HG03108 (cell line): ENCODE results near the gene GIT2.
A peak's percentile ranks its signal among the peaks of the same experiment; 100 is the strongest.
"Not testable (repeated sequence)": the region's sequence is repeated elsewhere in the genome, so short reads cannot be mapped to it uniquely, and the experiment has no call there.

Source experiments
- ATAC-seq: cut with Tn5 transposase; IDR thresholded peaks from one replicate; pipeline ENCODE4 v1.9.1; 2021; ENCODE audit warnings: moderate library complexity; ENCODE audit not compliant: unreplicated experiment

GIT2 gene, protein sequence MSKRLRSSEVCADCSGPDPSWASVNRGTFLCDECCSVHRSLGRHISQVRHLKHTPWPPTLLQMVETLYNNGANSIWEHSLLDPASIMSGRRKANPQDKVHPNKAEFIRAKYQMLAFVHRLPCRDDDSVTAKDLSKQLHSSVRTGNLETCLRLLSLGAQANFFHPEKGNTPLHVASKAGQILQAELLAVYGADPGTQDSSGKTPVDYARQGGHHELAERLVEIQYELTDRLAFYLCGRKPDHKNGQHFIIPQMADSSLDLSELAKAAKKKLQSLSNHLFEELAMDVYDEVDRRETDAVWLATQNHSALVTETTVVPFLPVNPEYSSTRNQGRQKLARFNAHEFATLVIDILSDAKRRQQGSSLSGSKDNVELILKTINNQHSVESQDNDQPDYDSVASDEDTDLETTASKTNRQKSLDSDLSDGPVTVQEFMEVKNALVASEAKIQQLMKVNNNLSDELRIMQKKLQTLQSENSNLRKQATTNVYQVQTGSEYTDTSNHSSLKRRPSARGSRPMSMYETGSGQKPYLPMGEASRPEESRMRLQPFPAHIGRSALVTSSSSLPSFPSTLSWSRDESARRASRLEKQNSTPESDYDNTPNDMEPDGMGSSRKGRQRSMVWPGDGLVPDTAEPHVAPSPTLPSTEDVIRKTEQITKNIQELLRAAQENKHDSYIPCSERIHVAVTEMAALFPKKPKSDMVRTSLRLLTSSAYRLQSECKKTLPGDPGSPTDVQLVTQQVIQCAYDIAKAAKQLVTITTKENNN

DNA sequence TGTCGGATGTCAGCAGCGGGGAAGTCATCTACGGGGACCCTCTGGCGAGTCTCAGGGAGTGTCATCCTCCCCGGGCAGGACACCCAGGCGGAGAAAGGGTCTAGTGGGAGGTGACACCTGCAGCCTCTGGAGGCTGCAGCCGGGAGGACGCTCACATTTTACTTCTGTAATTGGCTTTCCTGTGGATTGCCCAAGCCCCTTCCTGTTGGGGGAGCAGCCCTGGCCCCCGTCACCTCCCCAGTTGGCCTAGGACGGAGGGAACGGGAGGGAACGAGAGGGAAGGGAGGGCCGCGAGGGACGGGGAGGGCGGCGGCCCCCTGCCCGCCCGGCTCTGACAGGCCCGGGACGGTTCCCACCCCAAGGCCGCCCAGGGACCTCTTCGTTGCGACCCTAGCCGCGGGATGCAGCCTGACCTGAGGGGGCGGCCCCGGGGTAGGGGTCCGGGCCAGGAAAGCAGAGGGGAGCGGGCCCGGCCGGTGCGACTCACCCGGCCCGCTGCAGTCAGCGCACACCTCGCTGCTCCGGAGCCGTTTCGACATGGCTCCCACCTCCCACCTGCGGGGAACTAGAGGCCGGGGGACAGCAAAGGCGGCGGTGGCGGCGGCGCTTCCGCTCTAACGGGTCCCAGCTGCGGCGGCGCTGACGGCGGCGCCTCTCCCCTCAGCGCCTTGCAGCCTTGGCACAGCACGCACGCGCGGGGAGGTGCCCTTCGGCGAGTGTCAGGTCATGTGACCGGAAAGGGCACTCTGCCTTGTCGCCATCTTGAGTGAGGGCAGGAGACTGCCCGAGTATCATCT, at the start of gene GIT2:
GIT2 (minus strand) TSS at position 683 of the 797 bp plus-strand sequence; CDS start at position 539, 144 bp downstream.
- ATAC-seq, result peak; percentile 62

- ATAC-seq, result no peak
Observed at GRCh38 chr12:110042264-110042663, 46.1 kb upstream of the GIT2 start.

GRCh38 chr12:110039085-110039807, 43.1 kb upstream of the GIT2 start:
- no peak for ATAC-seq

GRCh38 chr12:110038741-110039084, 42.5 kb upstream of the GIT2 start:
- ATAC-seq, result no peak

- no peak for ATAC-seq
Observed at GRCh38 chr12:110037315-110037714, 41.1 kb upstream of the GIT2 start.

DNA sequence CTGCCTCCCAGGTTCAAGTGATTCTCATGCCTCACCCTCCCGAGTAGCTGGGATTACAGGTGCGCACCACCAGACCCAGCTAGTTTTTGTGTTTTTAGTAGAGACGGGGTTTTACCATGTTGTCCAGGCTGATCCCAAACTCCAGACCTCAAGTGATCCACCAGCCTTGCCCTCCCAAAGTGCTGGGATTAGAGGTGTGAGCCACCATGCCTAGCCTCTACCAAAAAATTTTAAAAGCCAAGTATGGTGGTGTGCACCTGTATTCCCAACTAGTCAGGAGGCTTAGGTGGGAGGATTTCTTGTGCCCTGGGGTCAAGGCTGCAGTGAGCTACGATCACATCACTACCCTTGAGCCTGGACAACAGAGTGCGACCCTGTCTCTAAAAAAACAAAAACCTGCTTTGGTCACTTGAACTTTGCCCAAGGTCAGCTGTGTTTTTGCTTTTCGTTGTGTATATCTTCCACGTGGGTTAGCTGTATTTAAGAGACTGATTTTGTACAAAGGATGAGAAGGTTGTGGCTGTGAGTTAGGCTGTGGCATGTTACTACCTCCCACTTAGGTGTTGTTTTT, 39.5 kb upstream of the GIT2 start:
- no peak for ATAC-seq

DNA sequence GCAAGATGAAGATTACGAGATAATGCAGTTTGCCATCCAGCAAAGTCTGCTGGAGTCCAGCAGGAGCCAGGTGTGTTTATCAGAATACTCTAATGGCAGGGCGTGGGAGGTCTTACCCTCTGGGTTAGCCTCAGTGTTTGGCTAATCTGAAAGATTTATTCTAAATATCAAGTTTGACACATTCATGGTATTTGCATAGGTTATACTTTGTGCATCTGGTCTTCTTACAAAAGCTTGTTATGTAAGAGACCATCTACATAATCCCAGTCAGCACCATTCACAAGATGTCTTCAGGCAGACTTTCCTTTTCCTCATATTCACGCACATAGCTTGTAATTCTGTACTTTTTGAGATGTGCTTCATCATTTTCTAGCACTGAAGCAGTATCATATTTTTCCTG, 37.7 kb upstream of the GIT2 start:
- no peak for ATAC-seq

DNA sequence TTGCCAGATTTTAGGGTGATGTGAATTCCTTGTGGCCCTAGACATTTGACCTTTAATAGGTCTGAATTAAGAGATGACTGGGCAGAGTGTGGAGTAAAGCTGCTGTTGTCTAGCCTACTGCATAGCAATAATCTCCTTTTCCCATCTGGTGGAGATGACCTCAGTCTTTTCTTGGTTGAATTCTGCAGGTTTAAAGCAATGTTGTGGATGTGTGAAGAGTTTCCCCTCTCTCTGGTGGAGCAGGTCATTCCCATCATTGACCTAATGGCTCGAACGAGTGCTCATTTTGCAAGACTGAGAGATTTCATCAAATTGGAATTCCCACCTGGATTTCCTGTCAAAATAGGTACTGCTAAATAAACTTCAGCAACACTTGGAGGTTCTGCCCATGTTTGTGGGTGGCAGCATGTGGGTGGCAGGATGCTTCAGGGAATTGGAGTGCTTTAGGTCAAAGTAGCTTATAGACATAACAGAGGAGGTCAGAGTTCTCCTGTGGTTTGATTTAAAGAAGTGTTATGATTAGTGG, 33.2 kb upstream of the GIT2 start:
- ATAC-seq, result no peak

GRCh38 chr12:110028323-110028722, 32.2 kb upstream of the GIT2 start:
- ATAC-seq, result no peak

- no peak for ATAC-seq
Observed at GRCh38 chr12:110024051-110024450, 27.9 kb upstream of the GIT2 start.

- ATAC-seq, result no peak
Observed at GRCh38 chr12:110023059-110023980, 27.2 kb upstream of the GIT2 start.

DNA sequence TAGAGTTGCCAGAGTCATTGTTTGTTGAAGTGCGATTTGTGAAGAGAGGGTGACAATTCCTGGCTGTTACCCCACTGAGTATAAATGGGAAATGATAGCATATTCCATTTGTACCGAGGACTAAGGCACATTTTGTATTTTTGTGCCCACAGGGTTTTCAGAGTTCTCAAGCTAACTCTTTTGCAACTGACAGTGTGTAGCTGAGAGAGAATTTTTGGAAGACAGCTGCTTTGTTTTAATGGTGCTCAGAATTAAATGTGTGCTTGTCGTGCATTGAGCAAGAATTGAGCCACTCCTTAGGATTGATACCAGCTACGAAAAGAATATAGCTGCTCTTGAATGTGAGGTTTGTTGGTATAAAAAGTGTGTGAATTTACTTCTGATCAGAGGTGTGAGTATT, 24.8 kb upstream of the GIT2 start:
- no peak for ATAC-seq

DNA sequence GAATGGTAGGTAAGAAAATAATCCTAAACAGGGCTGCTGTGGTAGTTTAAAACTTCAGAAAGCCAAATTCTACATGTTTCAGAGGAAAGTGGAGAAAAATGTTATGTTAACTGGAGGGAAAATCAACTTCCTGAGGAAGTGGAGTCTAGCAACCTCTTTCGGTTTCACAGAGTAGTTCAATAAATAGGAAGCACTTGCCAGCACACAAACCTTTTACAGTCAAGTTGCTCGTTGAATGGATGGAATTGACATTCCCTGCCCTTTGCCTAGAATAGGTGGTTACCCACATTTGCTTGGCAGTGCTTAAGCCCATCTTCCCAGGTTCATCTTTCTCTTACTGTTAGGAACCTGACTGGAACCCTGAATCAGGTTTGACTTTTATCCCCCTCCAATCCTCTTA, 19.0 kb upstream of the GIT2 start:
- ATAC-seq, result no peak

GRCh38 chr12:110012659-110013058, 16.5 kb upstream of the GIT2 start:
- no peak for ATAC-seq

DNA sequence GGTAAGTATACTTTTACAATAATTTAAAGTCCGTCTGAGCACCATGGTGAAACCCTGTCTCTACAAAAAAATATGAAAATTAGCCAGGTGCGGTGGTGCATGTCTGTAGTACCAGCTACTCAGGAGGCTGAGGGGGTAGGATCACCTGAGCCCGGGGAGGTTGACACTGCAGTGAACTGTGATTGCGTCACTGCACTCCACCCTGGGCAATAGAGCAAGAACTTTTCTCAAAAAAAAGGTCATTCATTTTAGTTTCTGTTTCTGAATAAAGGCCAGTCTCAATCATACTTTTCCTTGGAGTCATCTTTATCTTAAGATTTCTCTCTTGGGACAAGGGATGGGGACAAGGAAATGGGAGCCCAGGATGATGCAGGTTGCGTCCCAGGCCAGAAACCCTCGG, 16.0 kb upstream of the GIT2 start:
- ATAC-seq, result no peak

- peak; percentile 41 for ATAC-seq
Observed at GRCh38 chr12:110010853-110011723, 14.9 kb upstream of the GIT2 start.

DNA sequence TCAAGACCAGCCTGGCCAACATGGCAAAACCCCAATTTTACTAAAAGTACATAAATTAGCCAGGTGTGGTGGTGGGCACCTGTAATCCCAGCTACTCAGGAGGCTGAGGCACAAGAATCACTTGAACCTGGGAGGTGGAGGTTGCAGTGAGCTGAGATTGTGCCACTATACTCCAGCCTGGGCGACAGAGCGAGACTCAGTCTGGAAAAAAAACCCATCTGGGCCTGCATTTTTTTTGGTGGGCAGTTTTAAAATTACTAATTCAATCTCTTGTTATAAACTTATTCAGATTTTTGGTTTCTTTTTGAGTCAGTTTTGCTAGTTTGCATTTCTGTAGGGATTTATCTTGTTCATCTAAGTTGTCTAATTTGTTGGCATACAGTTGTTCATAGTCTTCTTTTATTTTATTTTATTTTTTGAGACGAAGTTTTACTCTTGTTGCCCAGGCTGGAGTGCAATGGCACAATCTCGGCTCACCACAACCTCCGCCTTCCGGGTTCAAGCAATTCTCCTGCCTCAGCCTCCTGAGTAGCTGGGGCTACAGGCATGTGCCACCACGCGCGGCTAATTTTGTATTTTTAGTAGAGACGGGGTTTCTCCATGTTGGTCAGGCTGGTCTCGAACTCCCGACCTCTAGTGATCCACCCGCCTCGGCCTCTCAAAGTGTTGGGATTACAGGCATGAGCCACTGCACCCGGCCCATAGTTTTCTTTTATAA, 12.7 kb upstream of the GIT2 start:
- not testable (repeated sequence) for ATAC-seq

DNA sequence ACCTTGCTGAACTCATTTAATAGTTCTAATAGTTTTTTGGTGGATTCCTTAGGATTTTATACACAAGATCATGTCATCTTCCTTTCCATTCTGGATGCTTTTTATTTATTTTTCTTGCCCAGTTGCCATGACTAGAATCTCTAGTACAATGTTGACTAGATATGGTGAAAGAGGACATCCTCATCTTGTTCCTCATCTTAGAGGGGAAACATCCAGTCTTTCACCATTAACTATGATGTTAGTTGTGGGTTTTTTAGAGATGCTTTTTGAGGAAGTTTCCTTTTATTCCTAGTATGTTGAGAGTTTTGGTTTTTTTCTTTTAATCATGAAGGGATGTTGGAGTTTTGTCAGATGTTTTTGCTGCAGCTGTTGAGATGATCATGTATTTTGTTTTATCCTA, 11.7 kb upstream of the GIT2 start:
- ATAC-seq, result no peak
